Lower leg skin (tissue), 3 donors: ENCODE data around the gene RABL6.

ENCODE experiments used
- POLR2A ChIP-seq, 2 donors: fragments of 450-650 bp; IDR thresholded peaks; one replicate each; pipeline ENCODE4 v1.6.1; 2016 to 2017; ENCODE audit warnings: antibody characterized with exemption in 2 of 2, mild to moderate bottlenecking in 1 of 2, moderate library complexity in 1 of 2
- TF ChIP-seq, protein P1 (sequence below), 3 donors: fragments of 450-650 bp; IDR thresholded peaks; one replicate each; pipeline ENCODE4 v1.5.1; 2016; ENCODE audit warnings: antibody characterized with exemption in 3 of 3, mild to moderate bottlenecking in 3 of 3, moderate library complexity in 2 of 3

DNA sequence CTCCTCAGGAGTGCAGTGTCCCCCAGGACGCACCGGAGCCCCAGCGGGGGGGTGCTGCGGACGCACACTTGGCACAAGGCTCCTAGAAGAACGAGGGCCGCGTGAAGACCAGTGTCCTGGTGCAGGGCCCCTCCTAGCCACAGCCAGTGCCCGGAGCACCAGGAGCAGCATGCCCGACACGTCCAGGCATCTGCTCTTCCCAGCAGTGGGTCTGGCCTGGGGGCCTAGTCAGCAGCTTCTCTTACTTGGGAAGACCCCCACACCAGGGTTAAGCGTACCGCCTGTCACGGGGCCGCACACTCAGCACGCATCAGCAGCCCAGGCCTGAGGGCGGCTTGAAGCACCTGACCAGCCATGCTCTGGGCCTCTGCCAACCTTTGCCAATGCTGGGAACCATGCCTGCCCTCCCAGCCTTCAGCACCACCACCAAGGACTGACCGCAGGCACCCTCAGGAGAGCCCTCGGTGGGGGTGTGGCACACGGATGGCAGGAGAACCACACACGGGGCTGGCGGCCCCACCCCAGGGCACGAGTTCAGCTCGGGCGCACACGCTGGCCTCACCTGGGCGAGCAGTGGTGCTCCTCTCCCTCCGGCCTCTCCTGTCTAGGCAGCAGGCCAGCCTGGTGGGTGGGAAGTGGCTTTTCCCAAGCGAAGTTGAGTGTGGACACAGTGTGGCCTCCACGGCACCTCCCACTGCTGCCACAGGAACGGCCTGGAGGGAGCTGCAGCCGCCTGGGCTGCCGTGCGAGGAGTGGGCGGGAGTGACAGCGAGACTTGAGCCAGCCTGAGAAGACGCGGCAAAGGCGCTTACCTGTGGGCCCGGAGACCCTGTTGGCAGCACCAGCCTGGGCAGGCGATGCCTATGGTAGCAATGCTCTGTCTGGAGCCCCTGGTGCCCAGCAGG is 22.5 kb downstream of the RABL6 start:
- TF ChIP-seq, protein P1, sequence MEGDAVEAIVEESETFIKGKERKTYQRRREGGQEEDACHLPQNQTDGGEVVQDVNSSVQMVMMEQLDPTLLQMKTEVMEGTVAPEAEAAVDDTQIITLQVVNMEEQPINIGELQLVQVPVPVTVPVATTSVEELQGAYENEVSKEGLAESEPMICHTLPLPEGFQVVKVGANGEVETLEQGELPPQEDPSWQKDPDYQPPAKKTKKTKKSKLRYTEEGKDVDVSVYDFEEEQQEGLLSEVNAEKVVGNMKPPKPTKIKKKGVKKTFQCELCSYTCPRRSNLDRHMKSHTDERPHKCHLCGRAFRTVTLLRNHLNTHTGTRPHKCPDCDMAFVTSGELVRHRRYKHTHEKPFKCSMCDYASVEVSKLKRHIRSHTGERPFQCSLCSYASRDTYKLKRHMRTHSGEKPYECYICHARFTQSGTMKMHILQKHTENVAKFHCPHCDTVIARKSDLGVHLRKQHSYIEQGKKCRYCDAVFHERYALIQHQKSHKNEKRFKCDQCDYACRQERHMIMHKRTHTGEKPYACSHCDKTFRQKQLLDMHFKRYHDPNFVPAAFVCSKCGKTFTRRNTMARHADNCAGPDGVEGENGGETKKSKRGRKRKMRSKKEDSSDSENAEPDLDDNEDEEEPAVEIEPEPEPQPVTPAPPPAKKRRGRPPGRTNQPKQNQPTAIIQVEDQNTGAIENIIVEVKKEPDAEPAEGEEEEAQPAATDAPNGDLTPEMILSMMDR (IDR thresholded peaks at IDR 0.05): no peak
- TF ChIP-seq POLR2A (IDR thresholded peaks at IDR 0.05): no peak
